ENCODE data around the gene CHRNA4.

The CHRNA4 gene

DNA sequence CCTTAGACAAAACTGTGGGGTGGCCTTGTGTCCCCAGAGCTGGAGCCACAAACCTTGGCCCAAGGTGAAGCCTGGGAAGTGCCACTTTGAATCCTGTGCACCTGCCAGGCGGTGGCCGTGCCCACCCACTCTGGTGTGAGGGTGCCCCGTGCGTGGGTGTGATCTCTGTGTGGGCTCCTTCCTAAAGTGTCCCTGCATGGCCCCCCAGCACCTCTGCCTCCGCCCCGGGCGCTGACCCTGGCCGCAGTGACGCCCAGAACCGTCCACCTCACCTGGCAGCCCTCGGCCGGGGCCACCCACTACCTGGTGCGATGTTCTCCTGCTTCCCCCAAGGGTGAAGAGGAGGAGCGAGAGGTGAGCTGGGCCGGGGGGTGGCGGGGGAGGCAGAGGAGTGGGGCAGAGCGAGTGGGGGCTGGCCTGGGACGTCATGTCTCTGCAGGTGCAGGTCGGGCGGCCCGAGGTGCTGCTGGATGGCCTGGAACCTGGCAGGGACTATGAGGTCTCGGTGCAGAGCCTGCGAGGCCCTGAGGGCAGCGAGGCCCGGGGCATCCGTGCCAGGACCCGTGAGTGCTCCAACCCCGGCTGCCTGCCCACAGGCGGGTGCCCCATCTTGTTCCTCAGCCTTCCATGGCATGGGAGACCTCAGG lies 49.8 kb downstream of the CHRNA4 start:
- no peak overlapping the region for H3K4me3 ChIP-seq (replicated peaks; ENCODE audit: low read depth, low read length)
- no peak for DNase-seq (ENCODE audit: extremely low read depth, insufficient read length)
- H3K36me3 ChIP-seq (ENCODE audit: control insufficient read depth, insufficient read depth, low read length), result no peaks in the 10 kb centered on the region
- H3K27me3 ChIP-seq (replicated peaks; ENCODE audit: control insufficient read depth, insufficient read depth, low read length), result no peaks in the 10 kb centered on the region; the same call in 1 of the 2 replicates
- no peak for TF ChIP-seq CTCF (IDR thresholded peaks at IDR 0.05; ENCODE audit: insufficient read depth, low read length, poor library complexity, severe bottlenecking)

DNA sequence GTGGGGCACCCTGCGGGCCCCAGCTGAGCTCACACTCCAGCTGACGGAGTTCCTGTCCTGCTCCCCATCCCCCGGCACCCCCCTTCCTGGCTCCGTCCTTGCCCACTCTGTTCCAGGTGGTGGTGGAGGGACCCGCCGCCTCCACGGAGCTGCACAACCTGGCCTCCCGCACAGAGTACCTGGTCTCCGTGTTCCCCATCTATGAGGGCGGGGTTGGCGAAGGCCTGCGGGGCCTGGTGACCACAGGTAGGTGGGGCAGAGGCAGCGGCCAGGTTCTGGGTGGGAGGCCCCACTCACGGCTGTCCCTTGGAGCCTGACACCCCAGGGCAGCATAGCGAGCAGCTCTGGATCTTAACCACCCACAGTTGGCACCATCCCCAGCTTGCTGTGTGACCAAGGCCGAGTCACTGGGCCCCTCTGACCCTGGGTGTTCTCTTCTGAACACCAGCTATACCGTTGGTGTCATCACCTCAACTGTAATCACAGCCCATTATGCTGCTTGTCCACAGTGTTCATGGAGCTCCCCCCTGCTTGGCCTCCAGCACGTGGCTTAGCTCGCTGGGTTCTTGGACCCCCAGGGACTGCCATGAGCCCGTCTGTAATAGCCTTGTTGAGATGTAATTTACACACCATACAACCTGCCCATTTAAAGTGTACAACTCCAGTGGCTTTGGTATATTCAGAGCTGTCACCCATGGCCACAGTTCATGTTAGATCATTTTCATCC lies 50.7 kb downstream of the CHRNA4 start:
- H3K4me3 ChIP-seq (replicated peaks; ENCODE audit: low read depth, low read length), result no peak overlapping the region
- TF ChIP-seq CTCF (IDR thresholded peaks at IDR 0.05; ENCODE audit: insufficient read depth, low read length, poor library complexity, severe bottlenecking), result no peak
- no peaks in the 10 kb centered on the region for H3K36me3 ChIP-seq (ENCODE audit: control insufficient read depth, insufficient read depth, low read length)
- H3K27me3 ChIP-seq (replicated peaks; ENCODE audit: control insufficient read depth, insufficient read depth, low read length), result no peaks in the 10 kb centered on the region; the same call in 1 of the 2 replicates
- DNase-seq (ENCODE audit: extremely low read depth, insufficient read length), result no peak

DNA sequence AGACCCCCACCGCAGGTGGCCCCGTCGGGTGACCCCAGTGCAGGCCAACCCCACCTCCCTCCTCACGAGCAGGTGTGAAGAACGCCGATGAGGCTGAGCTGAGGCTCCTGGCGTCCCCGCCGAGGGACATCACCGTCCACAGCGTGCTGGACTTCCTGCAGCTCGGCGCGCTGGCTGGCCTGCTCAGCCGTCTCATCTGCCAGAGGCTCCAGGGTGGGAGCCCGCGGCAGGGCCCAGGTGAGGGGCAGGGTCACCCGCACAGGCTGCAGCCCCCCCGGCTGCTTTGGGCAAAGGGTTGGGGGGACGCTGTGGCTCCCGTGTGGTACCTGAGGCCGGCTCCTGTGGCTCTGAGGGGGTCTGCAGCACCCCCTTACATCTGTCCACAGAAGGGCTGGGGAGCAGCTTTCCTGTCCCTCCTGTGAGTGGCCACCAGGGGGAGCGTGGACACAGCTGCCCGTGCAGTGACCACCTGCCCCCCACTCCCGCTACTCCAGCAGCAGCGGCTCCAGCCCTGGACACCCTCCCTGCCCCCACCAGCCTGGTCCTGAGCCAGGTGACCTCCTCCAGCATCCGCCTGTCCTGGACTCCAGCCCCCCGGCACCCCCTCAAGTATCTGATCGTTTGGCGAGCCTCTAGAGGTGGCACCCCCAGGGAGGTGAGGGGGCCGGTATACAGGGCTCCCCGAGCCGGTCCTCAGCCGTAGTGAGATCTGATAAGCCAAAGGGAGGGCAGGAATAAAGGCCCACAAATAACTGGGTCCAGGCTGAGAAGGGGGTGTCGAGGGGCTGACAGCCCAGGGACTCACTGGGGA lies 51.7 kb downstream of the CHRNA4 start:
- no peaks in the 10 kb centered on the region for H3K36me3 ChIP-seq (ENCODE audit: control insufficient read depth, insufficient read depth, low read length)
- H3K27me3 ChIP-seq (replicated peaks; ENCODE audit: control insufficient read depth, insufficient read depth, low read length), result no peaks in the 10 kb centered on the region; the same call in 1 of the 2 replicates
- TF ChIP-seq CTCF (IDR thresholded peaks at IDR 0.05; ENCODE audit: insufficient read depth, low read length, poor library complexity, severe bottlenecking), result peak; percentile 68
- H3K4me3 ChIP-seq (replicated peaks; ENCODE audit: low read depth, low read length), result no peak overlapping the region
- no peak for DNase-seq (ENCODE audit: extremely low read depth, insufficient read length)

- TF ChIP-seq CTCF (IDR thresholded peaks at IDR 0.05; ENCODE audit: insufficient read depth, low read length, poor library complexity, severe bottlenecking), result no peak
- no peak for DNase-seq (ENCODE audit: extremely low read depth, insufficient read length)
- Histone ChIP-seq H3K4me3 (replicated peaks; ENCODE audit: low read depth, low read length) (no peak overlapping the region), H3K27me3 (replicated peaks; ENCODE audit: control insufficient read depth, insufficient read depth, low read length) (no peaks in the 10 kb centered on the region; the same call in 1 of the 2 replicates), H3K36me3 (ENCODE audit: control insufficient read depth, insufficient read depth, low read length) (no peaks in the 10 kb centered on the region)
These were observed 52.8 kb downstream of the CHRNA4 start for GRCh38 chr20:63308218-63308911.

DNA sequence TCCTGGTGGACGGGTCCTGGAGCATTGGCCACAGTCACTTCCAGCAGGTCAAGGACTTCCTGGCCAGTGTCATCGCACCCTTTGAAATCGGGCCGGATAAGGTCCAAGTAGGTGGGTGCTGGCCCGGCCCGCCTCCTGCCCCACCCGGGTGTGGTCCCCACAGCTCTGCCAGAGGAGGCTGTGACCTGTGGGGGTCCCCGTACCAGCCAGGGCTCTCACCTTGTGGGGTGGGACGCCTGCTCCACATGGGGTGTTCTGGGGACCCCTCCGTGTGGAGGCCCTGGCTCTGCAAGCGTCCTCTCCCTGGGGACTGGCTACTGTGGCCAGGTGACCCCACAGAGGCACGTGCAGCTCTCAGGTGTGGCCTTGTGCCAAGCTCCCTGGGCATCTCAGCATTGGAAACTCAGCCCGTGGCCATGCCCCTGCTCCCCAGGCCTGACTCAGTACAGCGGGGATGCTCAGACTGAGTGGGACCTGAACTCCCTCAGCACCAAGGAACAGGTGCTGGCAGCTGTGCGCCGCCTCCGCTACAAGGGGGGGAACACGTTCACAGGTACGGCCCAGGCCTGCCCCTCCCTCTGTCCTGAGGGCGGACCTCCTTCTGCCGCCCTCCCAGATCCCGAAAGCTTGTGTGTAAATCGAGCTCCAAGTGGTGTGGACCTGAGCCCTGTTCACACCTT lies 53.5 kb downstream of the CHRNA4 start:
- H3K4me3 ChIP-seq (replicated peaks; ENCODE audit: low read depth, low read length), result no peak overlapping the region
- TF ChIP-seq CTCF (IDR thresholded peaks at IDR 0.05; ENCODE audit: insufficient read depth, low read length, poor library complexity, severe bottlenecking), result no peak
- H3K27me3 ChIP-seq (replicated peaks; ENCODE audit: control insufficient read depth, insufficient read depth, low read length), result no peaks in the 10 kb centered on the region; the same call in 1 of the 2 replicates
- DNase-seq (ENCODE audit: extremely low read depth, insufficient read length), result no peak
- H3K36me3 ChIP-seq (ENCODE audit: control insufficient read depth, insufficient read depth, low read length), result no peaks in the 10 kb centered on the region
